ENCODE measurements around the gene TMOD2.

The TMOD2 gene

DNA sequence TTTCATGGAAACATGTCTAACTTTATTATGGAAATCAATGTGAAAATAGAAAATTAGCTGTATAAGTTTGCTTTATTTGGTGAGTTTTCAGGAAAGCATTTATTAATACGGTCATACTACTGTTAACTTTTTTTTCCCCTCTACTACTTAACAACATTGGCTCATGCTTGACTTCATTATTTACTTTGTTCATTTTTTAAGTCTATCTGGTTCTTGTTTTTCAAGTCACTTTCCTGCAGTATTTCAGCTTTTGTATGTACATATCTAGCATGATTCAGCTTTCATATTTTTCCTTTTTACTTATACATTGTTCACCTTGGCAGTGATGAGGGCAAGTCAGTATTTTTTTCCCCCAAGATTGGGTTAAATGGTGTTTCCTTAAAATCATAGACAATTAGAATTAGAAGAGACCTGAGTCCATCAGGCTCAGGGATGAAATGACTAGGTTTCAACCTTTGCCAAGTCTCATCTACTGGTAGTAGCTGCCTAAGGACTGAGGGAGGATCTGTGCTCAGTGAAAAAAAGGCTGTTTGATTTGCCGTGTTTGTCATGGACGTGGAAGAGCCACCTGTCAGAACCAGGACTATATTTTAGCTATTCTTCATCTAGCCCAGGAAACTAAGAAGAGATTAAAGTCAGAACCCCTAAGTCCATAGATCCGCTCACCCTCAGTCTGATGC is 93.5 kb downstream of the TMOD2 start:
- no peak overlapping the region for H3K4me3 ChIP-seq
- H3K4me2 ChIP-seq = no peak overlapping the region
- H4K20me1 ChIP-seq = peaks cover 51% of the 10 kb centered on the region; the same call in 1 of the 2 replicates
- TF ChIP-seq Cebpa-rat (IDR thresholded peaks at IDR 0.05) = no peak
- peaks cover 48% of the 10 kb centered on the region for H3K4me1 ChIP-seq
- H3K9ac ChIP-seq = no peak overlapping the region
- H3K27me3 ChIP-seq = no peaks in the 10 kb centered on the region
- H3K27ac ChIP-seq = no peak overlapping the region
- peaks cover 6% of the 10 kb centered on the region; the same call in 1 of the 2 replicates for H3K36me3 ChIP-seq
- no peaks in the 10 kb centered on the region for H3K9me3 ChIP-seq

DNA sequence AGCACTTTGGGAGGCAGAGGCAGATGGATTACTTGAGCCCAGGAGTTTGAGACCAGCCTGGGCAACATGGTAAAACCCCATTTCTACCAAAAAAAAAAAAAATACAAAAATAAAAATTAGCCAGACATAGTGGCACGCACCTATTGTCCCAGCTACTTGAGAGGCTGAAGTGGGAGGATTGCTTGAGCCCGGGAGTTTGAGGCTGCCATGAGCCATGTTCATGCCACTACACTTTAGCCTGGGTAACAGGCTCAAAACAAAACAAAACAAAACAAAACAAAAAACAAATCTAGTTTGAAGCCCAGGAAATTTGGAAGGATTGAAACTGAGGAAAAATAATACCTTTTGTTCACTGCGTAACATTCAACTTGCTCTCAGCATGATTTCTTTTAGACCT is 94.7 kb downstream of the TMOD2 start:
- peaks cover 6% of the 10 kb centered on the region; the same call in 1 of the 2 replicates for H3K36me3 ChIP-seq
- H3K9ac ChIP-seq = no peak overlapping the region
- no peak overlapping the region for H3K27ac ChIP-seq
- 0 out of 2 replicates have a peak overlapping the region, but pooled peaks have one; percentile 6 for H3K4me2 ChIP-seq
- H3K27me3 ChIP-seq = no peaks in the 10 kb centered on the region
- peaks cover 63% of the 10 kb centered on the region for H4K20me1 ChIP-seq
- H3K4me3 ChIP-seq = no peak overlapping the region
- no peaks in the 10 kb centered on the region for H3K9me3 ChIP-seq
- TF ChIP-seq Cebpa-rat (IDR thresholded peaks at IDR 0.05) = no peak
- peaks cover 48% of the 10 kb centered on the region for H3K4me1 ChIP-seq

DNA sequence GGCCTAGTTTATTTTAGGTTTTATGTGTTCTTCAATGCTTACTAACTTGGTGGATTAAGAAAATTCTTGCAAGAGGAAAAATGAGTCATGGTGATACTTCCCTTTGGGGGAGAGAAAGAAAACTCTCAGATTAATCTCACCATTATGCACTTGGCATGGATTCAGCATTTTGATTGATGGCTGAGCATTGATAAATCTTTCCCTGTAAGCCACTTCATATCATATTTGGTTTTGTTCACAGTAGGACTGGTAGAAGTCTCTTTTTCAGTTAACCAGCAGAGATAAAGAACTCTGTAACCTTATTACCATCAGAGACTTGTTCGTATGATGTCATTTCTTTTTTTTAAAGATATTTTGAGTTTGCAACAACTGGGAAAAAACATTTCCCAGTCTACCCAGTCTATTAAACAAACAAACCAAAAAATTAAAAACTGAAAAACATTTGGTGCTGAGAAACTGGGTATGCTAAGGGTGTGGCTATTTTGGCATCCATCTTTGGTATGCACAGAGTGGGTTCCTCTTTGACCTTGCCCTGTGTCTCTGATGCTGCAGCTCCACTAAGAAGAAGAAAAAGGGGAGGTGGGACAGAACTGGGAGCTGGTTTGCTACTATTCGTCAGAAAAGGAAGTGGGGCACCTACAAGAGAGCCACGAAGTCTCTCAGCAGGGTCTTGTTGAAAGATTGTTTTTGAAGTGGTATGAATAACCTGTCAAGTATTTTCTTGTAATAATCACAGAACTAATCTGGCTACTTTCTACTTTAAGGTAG is 95.2 kb downstream of the TMOD2 start:
- H3K27me3 ChIP-seq = no peaks in the 10 kb centered on the region
- no peak overlapping the region for H3K4me3 ChIP-seq
- peaks cover 6% of the 10 kb centered on the region; the same call in 1 of the 2 replicates for H3K36me3 ChIP-seq
- H3K9ac ChIP-seq = no peak overlapping the region
- no peak for TF ChIP-seq Cebpa-rat (IDR thresholded peaks at IDR 0.05)
- peaks cover 69% of the 10 kb centered on the region for H4K20me1 ChIP-seq
- peaks cover 44% of the 10 kb centered on the region for H3K4me1 ChIP-seq
- H3K9me3 ChIP-seq = no peaks in the 10 kb centered on the region
- H3K4me2 ChIP-seq = peak overlapping the region; percentile 36; the same call in 1 of the 2 replicates
- H3K27ac ChIP-seq = no peak overlapping the region

DNA sequence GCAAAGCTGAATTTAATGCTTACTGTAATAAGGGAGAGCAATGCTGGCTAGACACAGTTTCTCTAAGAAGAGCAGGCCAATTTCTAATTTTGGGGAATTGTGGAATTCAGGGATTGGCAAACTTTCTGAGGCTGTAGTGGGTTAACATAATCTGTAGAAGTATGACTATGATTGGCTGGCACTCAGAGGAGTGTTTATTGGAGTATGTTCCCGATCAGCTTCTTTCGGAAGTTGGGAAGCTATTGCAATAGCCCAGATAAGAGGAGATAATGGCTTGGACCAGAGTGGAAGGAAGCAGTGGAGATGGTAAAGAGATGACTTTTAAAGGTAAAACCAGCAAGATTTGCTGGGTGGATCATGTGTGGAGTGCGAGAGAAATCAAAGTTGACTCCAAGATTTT is 97.4 kb downstream of the TMOD2 start:
- H3K4me3 ChIP-seq = no peak overlapping the region
- H3K27ac ChIP-seq = no peak overlapping the region
- no peaks in the 10 kb centered on the region for H3K9me3 ChIP-seq
- no peaks in the 10 kb centered on the region for H3K27me3 ChIP-seq
- H3K4me1 ChIP-seq = peaks cover 25% of the 10 kb centered on the region
- no peak overlapping the region for H3K4me2 ChIP-seq
- peaks cover 80% of the 10 kb centered on the region for H4K20me1 ChIP-seq
- H3K36me3 ChIP-seq = peaks cover 6% of the 10 kb centered on the region
- TF ChIP-seq Cebpa-rat (IDR thresholded peaks at IDR 0.05) = no peak
- no peak overlapping the region for H3K9ac ChIP-seq

DNA sequence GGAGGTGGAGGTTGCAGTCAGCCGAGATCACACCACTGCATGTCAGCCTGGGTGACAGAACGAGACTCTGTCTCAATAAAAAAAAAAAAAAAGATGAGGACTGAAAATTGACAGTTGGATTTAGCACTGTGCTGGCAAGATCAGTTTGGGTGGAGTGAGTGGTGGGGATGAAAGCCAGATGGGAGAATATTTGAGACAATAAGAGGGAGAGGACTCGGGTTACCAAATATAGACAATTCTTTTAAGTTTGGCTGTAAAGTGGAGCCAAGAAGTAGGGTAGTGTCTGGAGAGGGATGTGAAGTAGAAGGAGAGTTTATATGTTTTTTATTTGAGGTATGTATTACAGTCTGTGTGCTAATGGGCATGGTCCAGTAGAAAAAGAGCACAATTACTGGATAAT is 98.5 kb downstream of the TMOD2 start:
- H4K20me1 ChIP-seq = peaks cover 89% of the 10 kb centered on the region
- H3K27me3 ChIP-seq = no peaks in the 10 kb centered on the region

DNA sequence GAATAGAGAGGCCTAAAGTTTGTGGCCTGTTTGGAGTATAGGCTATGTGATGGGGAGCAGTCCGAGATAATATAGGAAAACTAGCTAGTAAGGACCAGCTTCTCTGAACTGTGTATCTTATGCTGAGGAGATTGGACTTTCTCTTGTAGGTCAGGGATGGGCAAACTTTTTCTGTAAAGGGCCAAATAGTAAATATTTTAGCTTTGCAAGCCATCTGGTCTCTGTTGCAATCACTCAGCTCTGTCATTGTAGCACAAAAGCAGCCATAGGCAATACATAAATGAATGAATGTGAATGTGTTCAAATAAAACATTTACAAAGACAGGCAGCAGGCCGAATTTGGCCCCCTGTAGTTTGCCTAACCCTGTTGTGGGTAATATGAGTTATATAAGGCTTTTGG is 102.6 kb downstream of the TMOD2 start:
- H3K4me1 ChIP-seq = no peaks in the 10 kb centered on the region
- no peak overlapping the region for H3K27ac ChIP-seq
- H4K20me1 ChIP-seq = peaks cover 82% of the 10 kb centered on the region
- peaks cover 4% of the 10 kb centered on the region for H3K36me3 ChIP-seq
- peaks cover 4% of the 10 kb centered on the region; the same call in 1 of the 2 replicates for H3K9me3 ChIP-seq
- no peak overlapping the region for H3K9ac ChIP-seq
- TF ChIP-seq Cebpa-rat (IDR thresholded peaks at IDR 0.05) = no peak
- H3K27me3 ChIP-seq = no peaks in the 10 kb centered on the region
- no peak overlapping the region for H3K4me2 ChIP-seq
- H3K4me3 ChIP-seq = no peak overlapping the region

More for the DNA sequence above, 98.5 kb downstream of the TMOD2 start:
- Histone ChIP-seq H3K4me3 (no peak overlapping the region), H3K9ac (no peak overlapping the region), H3K36me3 (peaks cover 6% of the 10 kb centered on the region), H3K4me2 (no peak overlapping the region), H3K27ac (no peak overlapping the region), H3K9me3 (no peaks in the 10 kb centered on the region), H3K4me1 (peaks cover 25% of the 10 kb centered on the region)
- TF ChIP-seq Cebpa-rat (IDR thresholded peaks at IDR 0.05) = no peak

DNA sequence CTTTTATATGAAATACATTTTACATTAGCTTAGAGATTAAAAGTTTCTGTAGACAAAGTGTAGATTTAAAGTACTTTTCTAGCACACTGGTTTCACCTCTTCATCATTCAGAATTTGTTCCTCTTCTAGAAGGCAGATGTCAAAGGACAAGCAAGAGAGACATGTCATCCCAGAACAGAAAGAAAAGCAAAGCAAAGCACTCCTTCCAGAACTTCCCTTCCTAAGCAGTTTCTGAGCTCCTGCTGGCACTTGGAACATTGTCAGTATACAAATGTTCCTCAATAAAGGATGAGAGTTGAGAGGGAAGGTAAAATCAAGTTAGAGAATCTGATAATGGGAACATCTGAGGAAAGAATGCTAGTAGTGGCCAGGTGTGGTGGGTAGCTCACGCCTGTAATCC is 104.2 kb downstream of the TMOD2 start:
- no peak overlapping the region for H3K4me2 ChIP-seq

DNA sequence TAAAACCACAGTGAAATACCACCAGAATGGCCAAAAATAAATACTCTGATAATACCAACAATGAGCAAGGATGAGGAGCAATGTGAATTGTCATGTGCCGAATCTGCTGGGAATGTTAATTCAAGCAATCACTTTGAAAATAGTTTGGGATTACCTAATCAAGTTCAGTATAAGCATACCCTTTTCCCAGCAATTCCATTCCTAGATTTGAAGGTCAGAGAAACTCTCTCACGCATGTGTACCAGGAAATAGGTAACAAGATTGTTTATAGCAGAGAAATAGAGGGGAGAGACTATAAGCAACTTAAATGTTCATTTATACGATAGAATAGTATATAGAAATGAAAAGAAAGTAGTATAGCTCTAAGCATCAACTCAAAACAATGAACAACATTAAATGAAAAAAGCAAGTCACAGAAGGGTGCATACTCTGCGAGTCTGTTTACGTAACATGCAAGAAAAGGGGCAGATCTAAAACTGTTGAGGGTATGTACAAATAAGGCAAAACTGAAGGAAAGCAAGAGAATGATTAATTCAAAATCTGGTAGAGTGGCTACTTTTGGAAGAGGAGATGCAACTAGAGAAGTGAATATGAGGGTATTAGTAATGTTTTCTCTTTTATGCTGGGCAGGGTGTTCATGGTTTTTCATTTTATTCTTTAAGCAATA is 105.5 kb downstream of the TMOD2 start:
- H3K36me3 ChIP-seq = peaks cover 27% of the 10 kb centered on the region
- H3K9me3 ChIP-seq = peaks cover 20% of the 10 kb centered on the region
- no peak overlapping the region for H3K27ac ChIP-seq
- TF ChIP-seq Cebpa-rat (IDR thresholded peaks at IDR 0.05) = no peak
- H3K4me1 ChIP-seq = peaks cover 16% of the 10 kb centered on the region
- H4K20me1 ChIP-seq = peaks cover 57% of the 10 kb centered on the region
- no peak overlapping the region for H3K4me3 ChIP-seq
- no peak overlapping the region for H3K4me2 ChIP-seq
- H3K9ac ChIP-seq = no peak overlapping the region
- no peaks in the 10 kb centered on the region for H3K27me3 ChIP-seq

More for the DNA sequence above, 104.2 kb downstream of the TMOD2 start:
- Histone ChIP-seq H3K27ac (no peak overlapping the region), H3K9me3 (peaks cover 20% of the 10 kb centered on the region), H3K4me3 (no peak overlapping the region), H3K27me3 (no peaks in the 10 kb centered on the region), H4K20me1 (peaks cover 66% of the 10 kb centered on the region), H3K9ac (no peak overlapping the region), H3K4me1 (peaks cover 4% of the 10 kb centered on the region; the same call in 1 of the 2 replicates), H3K36me3 (peaks cover 21% of the 10 kb centered on the region)
- no peak for TF ChIP-seq Cebpa-rat (IDR thresholded peaks at IDR 0.05)

DNA sequence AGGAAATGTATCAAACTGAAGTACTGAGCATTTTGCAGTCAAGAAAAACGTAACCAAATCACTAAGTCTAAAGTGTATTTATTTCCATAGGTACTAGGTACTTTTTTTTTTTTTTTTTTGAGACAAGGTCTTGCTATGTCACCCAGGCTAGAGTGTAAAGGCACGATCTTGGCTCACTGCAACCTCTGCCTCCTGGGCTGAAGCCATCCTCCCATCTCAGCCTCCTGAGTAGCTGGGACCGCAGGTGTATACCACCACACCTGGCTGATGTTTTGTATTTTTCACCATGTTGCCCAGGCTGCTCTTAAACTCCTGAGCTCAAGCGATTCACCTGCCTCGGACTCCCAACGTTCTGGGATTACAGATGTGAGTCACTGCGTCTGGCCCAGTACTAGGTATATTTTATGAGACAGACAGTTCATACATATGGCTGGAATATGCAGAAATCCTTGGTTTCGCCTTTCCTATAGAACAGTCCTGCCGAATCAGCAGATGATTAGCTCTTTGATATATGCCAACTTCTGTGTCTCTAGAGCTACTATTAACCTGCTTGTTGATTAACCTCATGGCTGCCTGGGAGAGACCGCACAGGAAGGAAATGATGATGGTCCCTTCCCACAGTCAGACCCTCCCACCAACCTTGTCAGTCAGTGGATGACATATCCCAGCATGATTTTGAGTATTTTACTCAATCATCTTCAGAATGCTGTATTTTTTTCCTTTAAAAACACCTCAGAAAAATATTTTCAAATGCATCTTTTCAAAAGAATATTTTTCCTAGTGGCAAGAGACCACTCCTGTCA is 110.4 kb downstream of the TMOD2 start:
- Histone ChIP-seq H3K27me3 (no peaks in the 10 kb centered on the region), H3K4me2 (peak overlapping the region; percentile 34; the same call in 1 of the 2 replicates), H3K9me3 (peaks cover 20% of the 10 kb centered on the region), H3K27ac (no peak overlapping the region), H3K36me3 (peaks cover 73% of the 10 kb centered on the region), H3K4me3 (no peak overlapping the region), H4K20me1 (peaks cover 13% of the 10 kb centered on the region; the same call in 1 of the 2 replicates), H3K9ac (no peak overlapping the region), H3K4me1 (peaks cover 19% of the 10 kb centered on the region)
- no peak for TF ChIP-seq Cebpa-rat (IDR thresholded peaks at IDR 0.05)

All from BLaER1 (cell line).